Sigmoid colon (tissue), 4 donors: ENCODE measurements around the gene CHST7.

Experiments used
- CTCF ChIP-seq, 4 experiments: fragments of 450-650 bp in 3 of 4; fragments of 200-600 bp in 1 of 4; IDR thresholded peaks; one replicate each; pipeline ENCODE4 v1.5.1; 2016 to 2019; ENCODE audit warnings: antibody characterized with exemption in 4 of 4, mild to moderate bottlenecking in 3 of 4, moderate library complexity in 2 of 4
- EP300 ChIP-seq, 4 donors: sonication (generic); formaldehyde crosslinking; IDR thresholded peaks; one replicate each; pipeline ENCODE4 v1.6.1; 2017; ENCODE audit warnings: antibody characterized with exemption in 4 of 4
- POLR2A ChIP-seq, 2 donors: fragments of 450-650 bp; IDR thresholded peaks; one replicate each; pipeline ENCODE4 v1.6.1; 2016; ENCODE audit warnings: antibody characterized with exemption in 2 of 2, mild to moderate bottlenecking in 2 of 2, moderate library complexity in 2 of 2
- POLR2AphosphoS5 ChIP-seq, 4 donors: sonication (generic); formaldehyde crosslinking; IDR thresholded peaks; one replicate each; pipeline ENCODE4 v1.6.1; 2017; ENCODE audit warnings: antibody characterized with exemption in 4 of 4

- TF ChIP-seq CTCF (IDR thresholded peaks at IDR 0.05) (no peak), POLR2AphosphoS5 (IDR thresholded peaks at IDR 0.05) (no peak), POLR2A (IDR thresholded peaks at IDR 0.05) (no peak), EP300 (IDR thresholded peaks at IDR 0.05) (no peak)
Measured at GRCh38 chrX:46573892-46574773, 568 bp downstream of the CHST7 start.
